Body of pancreas (tissue), 4 donors: ENCODE results near the gene CFDP1.

Experiments
- POLR2A ChIP-seq, 3 donors: fragments of 450-650 bp; IDR thresholded peaks; one replicate each; pipeline ENCODE4 v1.6.1; 2016; ENCODE audit warnings: antibody characterized with exemption in 3 of 3, mild to moderate bottlenecking in 2 of 3
- TF ChIP-seq, protein P1 (sequence below), 7 experiments: fragments of 450-650 bp in 4 of 7; fragments of 200-600 bp in 3 of 7; sonication (generic) in 3 of 7; IDR thresholded peaks; one replicate each; pipeline ENCODE4 v1.5.1; 2016 to 2019; ENCODE audit warnings: antibody characterized with exemption in 7 of 7

DNA sequence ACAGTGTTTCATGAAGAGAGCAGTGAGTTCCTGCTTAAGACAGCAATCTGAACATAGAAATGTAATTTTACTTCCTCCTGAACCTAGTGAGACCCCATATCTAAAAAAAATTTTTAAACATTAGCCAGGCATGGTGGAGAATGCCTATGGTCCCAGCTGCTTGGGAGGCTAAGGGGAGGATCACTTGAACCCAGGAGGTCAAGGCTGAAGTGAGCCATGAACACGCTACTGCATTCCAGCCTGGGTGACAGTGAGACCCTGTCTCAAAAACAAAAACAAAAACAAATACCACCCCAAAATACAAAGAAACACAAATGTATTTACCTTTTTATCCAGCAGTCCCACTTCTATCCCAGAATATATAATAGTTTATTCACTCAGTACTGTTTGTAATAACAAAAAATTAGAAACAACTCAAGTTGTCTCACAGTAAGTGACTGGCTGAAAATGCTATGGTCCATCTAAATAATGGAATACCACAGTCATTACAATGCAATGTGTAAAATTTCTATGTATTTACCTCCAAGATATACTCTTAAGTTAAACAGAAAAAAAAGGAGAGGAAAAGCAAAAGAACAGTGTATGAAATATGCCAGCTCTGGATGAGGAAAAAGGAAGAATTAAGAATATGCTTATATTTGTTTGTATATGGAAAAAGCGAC lies 16.3 kb downstream of the CFDP1 start:
- TF ChIP-seq, protein P1, sequence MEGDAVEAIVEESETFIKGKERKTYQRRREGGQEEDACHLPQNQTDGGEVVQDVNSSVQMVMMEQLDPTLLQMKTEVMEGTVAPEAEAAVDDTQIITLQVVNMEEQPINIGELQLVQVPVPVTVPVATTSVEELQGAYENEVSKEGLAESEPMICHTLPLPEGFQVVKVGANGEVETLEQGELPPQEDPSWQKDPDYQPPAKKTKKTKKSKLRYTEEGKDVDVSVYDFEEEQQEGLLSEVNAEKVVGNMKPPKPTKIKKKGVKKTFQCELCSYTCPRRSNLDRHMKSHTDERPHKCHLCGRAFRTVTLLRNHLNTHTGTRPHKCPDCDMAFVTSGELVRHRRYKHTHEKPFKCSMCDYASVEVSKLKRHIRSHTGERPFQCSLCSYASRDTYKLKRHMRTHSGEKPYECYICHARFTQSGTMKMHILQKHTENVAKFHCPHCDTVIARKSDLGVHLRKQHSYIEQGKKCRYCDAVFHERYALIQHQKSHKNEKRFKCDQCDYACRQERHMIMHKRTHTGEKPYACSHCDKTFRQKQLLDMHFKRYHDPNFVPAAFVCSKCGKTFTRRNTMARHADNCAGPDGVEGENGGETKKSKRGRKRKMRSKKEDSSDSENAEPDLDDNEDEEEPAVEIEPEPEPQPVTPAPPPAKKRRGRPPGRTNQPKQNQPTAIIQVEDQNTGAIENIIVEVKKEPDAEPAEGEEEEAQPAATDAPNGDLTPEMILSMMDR (IDR thresholded peaks at IDR 0.05), result no peak
- TF ChIP-seq POLR2A (IDR thresholded peaks at IDR 0.05), result no peak
